Activated naive CD4-positive, alpha-beta T cell treated with anti-CD3 and anti-CD28 coated beads for 36 hours (primary cell): ENCODE measurements around the gene CKAP2L. TPM values are rescaled to one million over a fixed set of nuclear protein-coding genes. Genes with fewer than 3 reads are reported as not detected.

Experiments
- CTCF ChIA-PET: fragments of 350-600 bp; sonication (Branson Sonifier 250); formaldehyde crosslinking; loops from one replicate; lab custom pipeline; 2021; ENCODE audit warnings: antibody characterized with exemption; lab: Charles Lee
- DNase-seq: peaks from one replicate; pipeline ENCODE4 v3.0.0-alpha.2; 2020
- H3K27ac Mint-ChIP-seq: one replicate; pipeline ENCODE4 v1.8.0; 2021; ENCODE audit warnings: mild to moderate bottlenecking, mixed read lengths
- H3K27me3 Mint-ChIP-seq: one replicate; pipeline ENCODE4 v1.8.0; 2021; ENCODE audit warnings: low read depth, mixed read lengths
- H3K36me3 Mint-ChIP-seq: one replicate; pipeline ENCODE4 v1.8.0; 2021; ENCODE audit warnings: low read depth, mixed read lengths
- H3K4me1 Mint-ChIP-seq: one replicate; pipeline ENCODE4 v1.8.0; 2021; ENCODE audit warnings: low read depth, mixed read lengths
- H3K4me3 Mint-ChIP-seq: one replicate; pipeline ENCODE4 v1.8.0; 2021; ENCODE audit warnings: mild to moderate bottlenecking, moderate library complexity, mixed read lengths
- H3K9me3 Mint-ChIP-seq: one replicate; pipeline ENCODE4 v1.8.0; 2021; ENCODE audit warnings: mixed read lengths
- intact Hi-C: fragments of 100-400 bp; cut with micrococcal nuclease; formaldehyde crosslinking; loops from one replicate; pipeline ENCODE4 v1.15.1; 2023
- total RNA-seq, 2 experiments: library from RNA; stranded (reverse); gene quantifications; one replicate each; pipeline ENCODE4 v1.2.3, GENCODE V29; 2021

The CKAP2L gene
- total RNA-seq, 2 experiments from 2014 or later, result 49.2 to 50.8 TPM

GRCh38 chr2:112694182-112694581 lies 70.2 kb downstream of the CKAP2L start:
- DNase-seq, result no peak
- intact Hi-C loops, result no loop called here
- Mint-ChIP-seq H3K27me3 (no peaks in the 10 kb centered on the region), H3K4me3 (no peak overlapping the region), H3K27ac (no peak overlapping the region), H3K36me3 (no peaks in the 10 kb centered on the region), H3K9me3 (no peaks in the 10 kb centered on the region), H3K4me1 (peaks cover 29% of the 10 kb centered on the region)
- CTCF ChIA-PET, result interaction anchor here (0.6 kb wide), 1 partner anchor 160 kb away, joined by 3 read pairs; no protein-coding TSS in a partner anchor

- CTCF ChIA-PET, result interaction anchor here (3.6 to 4.4 kb wide), 2 partner anchors 32 to 67 kb away, joined by 35 to 65 read pairs; no protein-coding TSS in a partner anchor
- Mint-ChIP-seq H3K4me1 (peaks cover 29% of the 10 kb centered on the region), H3K27ac (no peak overlapping the region), H3K36me3 (no peaks in the 10 kb centered on the region), H3K9me3 (no peaks in the 10 kb centered on the region), H3K27me3 (no peaks in the 10 kb centered on the region), H3K4me3 (no peak overlapping the region)
- intact Hi-C loops, result no loop called here
- DNase-seq, result no peak
Measured at GRCh38 chr2:112693596-112693995, 70.8 kb downstream of the CKAP2L start.

- Mint-ChIP-seq H3K36me3 (no peaks in the 10 kb centered on the region), H3K4me1 (peaks cover 29% of the 10 kb centered on the region), H3K27ac (peak overlapping the region; percentile 80), H3K27me3 (no peaks in the 10 kb centered on the region), H3K4me3 (peak overlapping the region; percentile 4), H3K9me3 (no peaks in the 10 kb centered on the region)
- peak; percentile 70 for DNase-seq
- intact Hi-C loops, result loop anchor here (1.0 kb wide), 5 partner anchors 15 to 405 kb away; partner anchors contain the start of gene CHCHD5
- CTCF ChIA-PET, result interaction anchor here (0.6 to 4.4 kb wide), 10 partner anchors 14 to 110 kb away, joined by 3 to 65 read pairs (median 4); partner anchors contain the start of gene SLC20A1
Measured at GRCh38 chr2:112692918-112693317, 71.5 kb downstream of the CKAP2L start.

- intact Hi-C loops, result loop anchor here (1.0 kb wide), 5 partner anchors 16 to 406 kb away; partner anchors contain the start of gene CHCHD5
- CTCF ChIA-PET, result interaction anchor here (0.6 to 4.4 kb wide), 12 partner anchors 14 to 109 kb away, joined by 3 to 65 read pairs (median 4); partner anchors contain the start of gene SLC20A1
- Mint-ChIP-seq H3K9me3 (no peaks in the 10 kb centered on the region), H3K4me1 (peaks cover 29% of the 10 kb centered on the region), H3K36me3 (no peaks in the 10 kb centered on the region), H3K27me3 (no peaks in the 10 kb centered on the region), H3K4me3 (peak overlapping the region; percentile 4), H3K27ac (peak overlapping the region; percentile 80)
- DNase-seq, result peak; percentile 89
Measured at GRCh38 chr2:112692495-112692911, 71.9 kb downstream of the CKAP2L start.

- no peaks in the 10 kb centered on the region for H3K27me3 Mint-ChIP-seq
- H3K27ac Mint-ChIP-seq, result peak overlapping the region; percentile 34
- H3K36me3 Mint-ChIP-seq, result no peaks in the 10 kb centered on the region
Measured at GRCh38 chr2:112691881-112692281, 72.5 kb downstream of the CKAP2L start.

GRCh38 chr2:112690853-112691401 lies 73.5 kb downstream of the CKAP2L start:
- Mint-ChIP-seq H3K36me3 (no peaks in the 10 kb centered on the region), H3K27ac (no peak overlapping the region), H3K4me3 (peak overlapping the region; percentile 59), H3K4me1 (peaks cover 35% of the 10 kb centered on the region), H3K9me3 (no peaks in the 10 kb centered on the region), H3K27me3 (no peaks in the 10 kb centered on the region)
- CTCF ChIA-PET, result interaction anchor here (0.6 to 4.4 kb wide), 19 partner anchors 15 to 1061 kb away, joined by 3 to 65 read pairs (median 4); no protein-coding TSS in a partner anchor
- DNase-seq, result peak; percentile 79
- intact Hi-C loops, result loop anchor here (1.0 kb wide), 3 partner anchors 46 to 91 kb away; partner anchors contain the start of gene SLC20A1

More at GRCh38 chr2:112691881-112692281, 72.5 kb downstream of the CKAP2L start:
- Mint-ChIP-seq H3K9me3 (no peaks in the 10 kb centered on the region), H3K4me1 (peaks cover 29% of the 10 kb centered on the region), H3K4me3 (no peak overlapping the region)
- intact Hi-C loops, result loop anchor here (1.0 kb wide), 8 partner anchors 16 to 406 kb away; partner anchors contain the start of genes CHCHD5 and SLC20A1
- DNase-seq, result no peak
- CTCF ChIA-PET, result interaction anchor here (0.6 to 4.4 kb wide), 15 partner anchors 15 to 109 kb away, joined by 3 to 65 read pairs (median 4); partner anchors contain the start of gene SLC20A1

GRCh38 chr2:112688086-112688880 lies 76.1 kb downstream of the CKAP2L start:
- intact Hi-C loops, result no loop called here
- H3K27me3 Mint-ChIP-seq, result no peaks in the 10 kb centered on the region
- CTCF ChIA-PET, result interaction anchor here (0.7 to 1.0 kb wide), 2 partner anchors 38 to 62 kb away, joined by 3 read pairs; no protein-coding TSS in a partner anchor

GRCh38 chr2:112687522-112687921 lies 76.9 kb downstream of the CKAP2L start:
- intact Hi-C loops, result no loop called here
- no peaks in the 10 kb centered on the region for H3K9me3 Mint-ChIP-seq
- H3K4me3 Mint-ChIP-seq, result no peak overlapping the region
- CTCF ChIA-PET, result interaction anchor here (1.0 kb wide), 1 partner anchor 39 kb away, joined by 3 read pairs; no protein-coding TSS in a partner anchor
- no peaks in the 10 kb centered on the region for H3K36me3 Mint-ChIP-seq
- DNase-seq, result no peak
- H3K4me1 Mint-ChIP-seq, result peaks cover 25% of the 10 kb centered on the region
- H3K27ac Mint-ChIP-seq, result no peak overlapping the region
- H3K27me3 Mint-ChIP-seq, result no peaks in the 10 kb centered on the region

More at GRCh38 chr2:112688086-112688880, 76.1 kb downstream of the CKAP2L start:
- H3K9me3 Mint-ChIP-seq, result no peaks in the 10 kb centered on the region
- H3K4me3 Mint-ChIP-seq, result no peak overlapping the region
- H3K36me3 Mint-ChIP-seq, result no peaks in the 10 kb centered on the region
- no peak for DNase-seq
- H3K4me1 Mint-ChIP-seq, result peaks cover 32% of the 10 kb centered on the region
- H3K27ac Mint-ChIP-seq, result no peak overlapping the region

Other genes with a start within 250 kb of the CKAP2L start
- gene POLR1B, start 222.1 kb downstream of the CKAP2L start, total RNA-seq, result 10 to 100 TPM; 34.5 to 36.1 TPM
- gene CHCHD5, start 180.0 kb downstream of the CKAP2L start, total RNA-seq, result 10 to 100 TPM; 40.3 to 43.5 TPM
- gene SLC20A1, start 118.7 kb downstream of the CKAP2L start, total RNA-seq, result 10 to 100 TPM; 73.1 to 73.5 TPM
- gene NT5DC4, start 43.6 kb downstream of the CKAP2L start, total RNA-seq, result not detected
- gene IL1A, start 19.9 kb upstream of the CKAP2L start, total RNA-seq, result under 1 TPM; 0.17 to 0.29 TPM
- gene IL1B, start 72.2 kb upstream of the CKAP2L start, total RNA-seq, result not detected
- gene IL37, start 146.6 kb upstream of the CKAP2L start, total RNA-seq, result not detected
- not detected for gene IL36G, start 213.4 kb upstream of the CKAP2L start, total RNA-seq
- not detected for gene IL36A, start 240.8 kb upstream of the CKAP2L start, total RNA-seq